HCT116 (cell line): Measurements from ENCODE around the gene ENTPD3.

Experiments used
- CTCF ChIP-seq, 3 experiments: fragments of 200-600 bp in 1 of 3; sonication (generic) in 1 of 3; IDR thresholded peaks in 2 of 3; conservative IDR thresholded peaks in 1 of 3; 2 replicates each; pipeline ENCODE4 v1.5.1; 2012 to 2017; ENCODE audit warnings: low read depth in 2 of 3, low read length in 2 of 3, antibody characterized with exemption in 1 of 3, borderline replicate concordance in 1 of 3, control low read depth in 1 of 3, mild to moderate bottlenecking in 1 of 3, mixed read lengths in 1 of 3, mixed run types in 1 of 3, moderate library complexity in 1 of 3; ENCODE audit not compliant: insufficient read depth in 1 of 3
- EZH2 ChIP-seq: fragments of 200-600 bp; sonication (generic); IDR thresholded peaks from 2 replicates; pipeline ENCODE4 v1.6.1; 2017; ENCODE audit warnings: antibody characterized with exemption, mixed run types
- JUND ChIP-seq: IDR thresholded peaks from 2 replicates; pipeline ENCODE4 v1.6.1; 2012
- REST ChIP-seq: IDR thresholded peaks from 2 replicates; pipeline ENCODE4 v1.6.1; 2012; ENCODE audit warnings: low read depth
- SP1 ChIP-seq: IDR thresholded peaks from 2 replicates; pipeline ENCODE4 v1.6.1; 2012; ENCODE audit warnings: low read depth
- SRF ChIP-seq: IDR thresholded peaks from 2 replicates; pipeline ENCODE4 v1.6.1; 2012; ENCODE audit warnings: low read depth
- ZFX ChIP-seq: fragments of 450-650 bp; IDR thresholded peaks from 2 replicates; pipeline ENCODE4 v1.6.1; 2017

- TF ChIP-seq SRF (no peak), EZH2 (no peak), SP1 (no peak), CTCF (IDR thresholded peaks at IDR 0.05 in 2 of 3, conservative IDR thresholded peaks at IDR 0.05 in 1 of 3; ENCODE audit: borderline replicate concordance in 1 of 3, insufficient read depth in 1 of 3, low read depth in 2 of 3, low read length in 2 of 3) (no peak), REST (no peak), ZFX (no peak), JUND (no peak)
Measured at GRCh38 chr3:40397912-40398311, 10.9 kb downstream of the ENTPD3 start.
